HepG2 (cell line): ENCODE measurements around the gene ZNF488. TPM values are rescaled to one million over a fixed set of nuclear protein-coding genes. Genes with fewer than 3 reads are reported as not detected.

ENCODE experiments used
- ATAC-seq: fragments of 200-7000 bp; cut with Tn5 transposase; 3 replicates; pipeline ENCODE4 v1.9.1; 2020; ENCODE audit warnings: mild to moderate bottlenecking, moderate library complexity
- BruUV-seq: library from RNA; stranded (reverse); fragments of 400-500 nt; replicated peaks from 2 replicates; lab custom pipeline; 2021; lab: Mats Ljungman, UMichigan
- CTCF ChIA-PET: fragments of 300-600 bp; formaldehyde crosslinking; extraction: SDS; loops from one replicate; lab custom pipeline; 2021; ENCODE audit warnings: low total read pairs, inconsistent platforms, low intra/inter-chr PET ratio; lab: Yijun Ruan, JAX
- POLR2A ChIA-PET: fragments of 350-600 bp; sonication (Branson Sonifier 250); formaldehyde crosslinking; loops from one replicate; lab custom pipeline; 2020; ENCODE audit warnings: antibody characterized with exemption, inconsistent platforms; lab: Yijun Ruan, JAX
- DNase-seq: peaks from one replicate; pipeline ENCODE4 v3.0.0-alpha.2; 2015; ENCODE audit warnings: low spot score
- FAIRE-seq: peaks from 3 replicates; lab custom pipeline; 2011; peaks lifted over from hg19 to GRCh38; lab: Jason Lieb, UNC
- H2AFZ ChIP-seq: one replicate; pipeline ENCODE4 v1.6.1; 2011; ENCODE audit warnings: low read length, inconsistent platforms
- H3K27ac ChIP-seq: fragments of 300-600 bp; 3 replicates; pipeline ENCODE4 v1.8.0; 2011; ENCODE audit warnings: mixed run types, mild to moderate bottlenecking, mixed read lengths, low read length, inconsistent platforms; ENCODE audit not compliant: insufficient read depth; ENCODE audit errors: extremely low read length
- H3K27me3 ChIP-seq, 2 experiments: fragments of 200-600 bp in 1 of 2; 2 replicates in 1 of 2; 3 replicates in 1 of 2; pipeline versions ENCODE4 v1.6.0 to v1.8.0; 2011; ENCODE audit warnings: low read length in 2 of 2, mild to moderate bottlenecking in 2 of 2, moderate library complexity in 2 of 2, inconsistent platforms in 1 of 2; ENCODE audit not compliant: insufficient read depth in 2 of 2, control insufficient read depth in 1 of 2
- H3K36me3 ChIP-seq, 2 experiments: fragments of 200-600 bp in 1 of 2; replicated peaks in 1 of 2; 2 replicates in 1 of 2; 3 replicates in 1 of 2; pipeline versions ENCODE4 v1.5.1 to v1.8.0; 2011; ENCODE audit warnings: low read length in 2 of 2, inconsistent platforms in 1 of 2; ENCODE audit not compliant: insufficient read depth in 2 of 2, control insufficient read depth in 1 of 2
- H3K4me1 ChIP-seq: 2 replicates; pipeline ENCODE4 v1.5.1; 2012; ENCODE audit warnings: low read length, inconsistent platforms; ENCODE audit not compliant: insufficient read depth
- H3K4me2 ChIP-seq: 2 replicates; pipeline ENCODE4 v1.6.0; 2011; ENCODE audit warnings: low read depth, low read length, inconsistent platforms
- H3K4me3 ChIP-seq, 3 experiments: fragments of 200-600 bp in 1 of 3; sonication (generic), shearing (Covaris generic) in 1 of 3; replicated peaks in 1 of 3; 2 replicates each; pipeline ENCODE4 v1.5.1; 2011 to 2016; ENCODE audit warnings: low read length in 3 of 3, inconsistent platforms in 2 of 3, low read depth in 2 of 3, mild to moderate bottlenecking in 2 of 3, control low read depth in 1 of 3, mixed read lengths in 1 of 3; ENCODE audit not compliant: insufficient read depth in 1 of 3
- H3K79me2 ChIP-seq: one replicate; pipeline ENCODE4 v1.6.1; 2011; ENCODE audit warnings: low read length, inconsistent platforms; ENCODE audit not compliant: insufficient read depth
- H3K9ac ChIP-seq: 2 replicates; pipeline ENCODE4 v1.6.0; 2011; ENCODE audit warnings: mild to moderate bottlenecking, low read depth, low read length, inconsistent platforms; ENCODE audit not compliant: insufficient read depth
- H3K9me3 ChIP-seq: 2 replicates; pipeline ENCODE4 v1.5.1; 2012; ENCODE audit warnings: mild to moderate bottlenecking, low read length
- H4K20me1 ChIP-seq: 2 replicates; pipeline ENCODE4 v1.6.0; 2011; ENCODE audit warnings: inconsistent platforms, mild to moderate bottlenecking, low read length, moderate library complexity; ENCODE audit not compliant: insufficient read depth
- NFIB ChIP-seq: sonication (generic); formaldehyde crosslinking; IDR thresholded peaks from 2 replicates; pipeline ENCODE4 v1.9.0; 2021; ENCODE audit warnings: missing genetic modification reagents, mild to moderate bottlenecking, borderline replicate concordance
- NFKB2 ChIP-seq: sonication (generic); formaldehyde crosslinking; IDR thresholded peaks from 2 replicates; pipeline ENCODE4 v1.4.0; 2020; ENCODE audit warnings: missing genetic modification reagents, borderline replicate concordance
- REL ChIP-seq: sonication (generic); formaldehyde crosslinking; conservative IDR thresholded peaks from 2 replicates; pipeline ENCODE4 v1.8.0; 2022; ENCODE audit warnings: mild to moderate bottlenecking, missing genetic modification reagents, moderate library complexity
- TCF12 ChIP-seq, 2 experiments: fragments of 450-650 bp in 1 of 2; sonication (generic) in 1 of 2; formaldehyde crosslinking in 1 of 2; IDR thresholded peaks; 2 replicates each; pipeline versions ENCODE4 v1.6.1 to v1.8.0; 2017 to 2022; ENCODE audit warnings: antibody characterized with exemption in 1 of 2, mild to moderate bottlenecking in 1 of 2, missing genetic modification reagents in 1 of 2, moderate library complexity in 1 of 2
- ZNF142 ChIP-seq: sonication (generic); formaldehyde crosslinking; IDR thresholded peaks from 2 replicates; pipeline ENCODE4 v1.4.0; 2020; ENCODE audit warnings: missing genetic modification reagents
- ZNF615 ChIP-seq: sonication (generic); formaldehyde crosslinking; IDR thresholded peaks from 2 replicates; pipeline ENCODE4 v1.5.0; 2020; ENCODE audit warnings: mild to moderate bottlenecking, missing genetic modification reagents, borderline replicate concordance
- whole genome bisulfite sequencing: methylation state at CpG from one replicate; pipeline ENCODE4 v1.1.6; 2017; ENCODE audit warnings: low lambda C conversion rate; 5-methylcytosine and 5-hydroxymethylcytosine counted together
- in situ Hi-C: cut with HindIII; loops from 2 replicates; pipeline ENCODE4 v1.10.0; 2017; ENCODE audit warnings: low pct_unique_long_range_greater_than_20kb; ENCODE audit not compliant: extremely low pct_ligation_motif_present
- intact Hi-C: fragments of 100-400 bp; cut with micrococcal nuclease; formaldehyde crosslinking; loops from one replicate; pipeline ENCODE4 v1.10.0; 2022; ENCODE audit not compliant: unreplicated experiment
- polyA plus RNA-seq, 8 experiments: library from polyadenylated mRNA; depleted of rRNA in 3 of 8; stranded (reverse) in 7 of 8; unstranded in 1 of 8; fragments of >200 nt; fragmentation: Illumina TruSeq in 4 of 8; extraction: Trizol in 4 of 8; gene quantifications; 2 replicates each; pipeline versions ENCODE4 v1.2.1 to v1.2.3, GENCODE V29; 2011 to 2016; ENCODE audit warnings: low read depth in 4 of 8, missing spikeins in 1 of 8, mixed read lengths in 1 of 8; ENCODE audit not compliant: insufficient read depth in 1 of 8
- total RNA-seq, 5 experiments: library from RNA; depleted of rRNA; stranded (reverse); fragments of >200 nt; fragmentation: Illumina TruSeq; extraction: Trizol; gene quantifications; 2 replicates each; pipeline ENCODE4 v1.2.3, GENCODE V29; 2016; ENCODE audit warnings: low read depth in 1 of 5
- TF ChIP-seq, protein P1 (sequence below): sonication (generic); formaldehyde crosslinking; IDR thresholded peaks from 2 replicates; pipeline ENCODE4 v1.4.0; 2020; ENCODE audit warnings: low read depth, mild to moderate bottlenecking, missing genetic modification reagents

ZNF488 gene
- total and polyA plus RNA-seq, 2 of the 13 experiments (the other 11 are each of a cell fraction or from before 2014, with no cell fraction given): 0.13 to 0.15 TPM

- DNase-seq: no peak
- Histone ChIP-seq H3K9me3 (no peaks in the 10 kb centered on the region), H3K4me2 (no peak overlapping the region), H3K27ac (no peak overlapping the region), H2AFZ (no peak overlapping the region), H3K79me2 (no peaks in the 10 kb centered on the region), H3K4me1 (peaks cover 8% of the 10 kb centered on the region; the same call in 1 of the 2 replicates), H4K20me1 (no peaks in the 10 kb centered on the region), H3K27me3 (0 out of 5 replicates have a peak, but pooled peaks cover 0 to under 1% of the 10 kb centered on the region in 2 experiments), H3K9ac (no peak overlapping the region), H3K36me3 (no peaks in the 10 kb centered on the region), H3K4me3 (no peak overlapping the region)
- intact Hi-C loops: no loop called here
- ChIA-PET CTCF (no interaction called here), POLR2A (no interaction called here)
- 64% methylated on average over 9 of the region's 9 CpGs for WGBS
- TF ChIP-seq, protein P1, sequence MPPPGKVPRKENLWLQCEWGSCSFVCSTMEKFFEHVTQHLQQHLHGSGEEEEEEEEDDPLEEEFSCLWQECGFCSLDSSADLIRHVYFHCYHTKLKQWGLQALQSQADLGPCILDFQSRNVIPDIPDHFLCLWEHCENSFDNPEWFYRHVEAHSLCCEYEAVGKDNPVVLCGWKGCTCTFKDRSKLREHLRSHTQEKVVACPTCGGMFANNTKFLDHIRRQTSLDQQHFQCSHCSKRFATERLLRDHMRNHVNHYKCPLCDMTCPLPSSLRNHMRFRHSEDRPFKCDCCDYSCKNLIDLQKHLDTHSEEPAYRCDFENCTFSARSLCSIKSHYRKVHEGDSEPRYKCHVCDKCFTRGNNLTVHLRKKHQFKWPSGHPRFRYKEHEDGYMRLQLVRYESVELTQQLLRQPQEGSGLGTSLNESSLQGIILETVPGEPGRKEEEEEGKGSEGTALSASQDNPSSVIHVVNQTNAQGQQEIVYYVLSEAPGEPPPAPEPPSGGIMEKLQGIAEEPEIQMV (CRISPR knock-in tag): no peak
- no peak for TF ChIP-seq ZNF615 (CRISPR knock-in tag)
- TF ChIP-seq NFIB: no peak
- TF ChIP-seq NFKB2 (CRISPR knock-in tag): no peak
- no peak for TF ChIP-seq TCF12 (IDR thresholded peaks at IDR 0.05)
- TF ChIP-seq TCF12 (CRISPR knock-in tag; IDR thresholded peaks at IDR 0.05): no peak
- TF ChIP-seq REL: no peak
- no peak for TF ChIP-seq ZNF142 (CRISPR knock-in tag)
- no peak for FAIRE-seq
- in situ Hi-C loops: no loop called here
- BruUV-seq: no TSS peak
- no peak; the same call in 2 of the 3 replicates for ATAC-seq
Measured at GRCh38 chr10:47331491-47331890, 52.6 kb downstream of the ZNF488 start.
